ENCODE data around the gene ISCU.

Gene ISCU

GRCh38 chr12:108598553-108599250 lies 36.3 kb downstream of the ISCU start:
- TF ChIP-seq EGR1 (IDR thresholded peaks at IDR 0.05) (no peak), NFIC (IDR thresholded peaks at IDR 0.05) (no peak), TEAD4 (IDR thresholded peaks at IDR 0.05) (no peak), CREB1 (IDR thresholded peaks at IDR 0.05; ENCODE audit: low read depth) (no peak), CEBPB (IDR thresholded peaks at IDR 0.05) (no peak)
- TF ChIP-seq, protein P1, sequence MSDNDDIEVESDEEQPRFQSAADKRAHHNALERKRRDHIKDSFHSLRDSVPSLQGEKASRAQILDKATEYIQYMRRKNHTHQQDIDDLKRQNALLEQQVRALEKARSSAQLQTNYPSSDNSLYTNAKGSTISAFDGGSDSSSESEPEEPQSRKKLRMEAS (IDR thresholded peaks at IDR 0.05), result no peak

GRCh38 chr12:108599541-108599940 lies 37.1 kb downstream of the ISCU start:
- TF ChIP-seq TCF12 (IDR thresholded peaks at IDR 0.05; ENCODE audit: low read depth) (no peak), NFIC (IDR thresholded peaks at IDR 0.05) (no peak), TEAD4 (IDR thresholded peaks at IDR 0.05) (no peak), CREB1 (IDR thresholded peaks at IDR 0.05; ENCODE audit: low read depth) (no peak), USF1 (IDR thresholded peaks at IDR 0.05) (no peak), EP300 (IDR thresholded peaks at IDR 0.05; ENCODE audit: borderline replicate concordance) (no peak), EGR1 (IDR thresholded peaks at IDR 0.05) (no peak), CEBPB (IDR thresholded peaks at IDR 0.05) (no peak), YY1 (IDR thresholded peaks at IDR 0.05; ENCODE audit: low read depth) (no peak), FOXM1 (IDR thresholded peaks at IDR 0.05; ENCODE audit: borderline replicate concordance, low read depth) (no peak)
- TF ChIP-seq, protein P1 (IDR thresholded peaks at IDR 0.05), result no peak

GRCh38 chr12:108599948-108600701 lies 37.7 kb downstream of the ISCU start:
- TF ChIP-seq USF1 (IDR thresholded peaks at IDR 0.05) (no peak), TEAD4 (IDR thresholded peaks at IDR 0.05) (no peak), TCF12 (IDR thresholded peaks at IDR 0.05; ENCODE audit: low read depth) (no peak), RAD21 (IDR thresholded peaks at IDR 0.05; ENCODE audit: low read depth) (no peak), YY1 (IDR thresholded peaks at IDR 0.05; ENCODE audit: low read depth) (no peak), TAF1 (IDR thresholded peaks at IDR 0.05; ENCODE audit: low read depth) (no peak), FOXM1 (IDR thresholded peaks at IDR 0.05; ENCODE audit: borderline replicate concordance, low read depth) (no peak), CREB1 (IDR thresholded peaks at IDR 0.05; ENCODE audit: low read depth) (no peak), ZBTB7A (IDR thresholded peaks at IDR 0.05; ENCODE audit: low read depth) (no peak), CEBPB (IDR thresholded peaks at IDR 0.05) (no peak), NFIC (IDR thresholded peaks at IDR 0.05) (no peak), EP300 (IDR thresholded peaks at IDR 0.05; ENCODE audit: borderline replicate concordance) (no peak)
- TF ChIP-seq, protein P1 (IDR thresholded peaks at IDR 0.05), result no peak
- TF ChIP-seq, protein P2, sequence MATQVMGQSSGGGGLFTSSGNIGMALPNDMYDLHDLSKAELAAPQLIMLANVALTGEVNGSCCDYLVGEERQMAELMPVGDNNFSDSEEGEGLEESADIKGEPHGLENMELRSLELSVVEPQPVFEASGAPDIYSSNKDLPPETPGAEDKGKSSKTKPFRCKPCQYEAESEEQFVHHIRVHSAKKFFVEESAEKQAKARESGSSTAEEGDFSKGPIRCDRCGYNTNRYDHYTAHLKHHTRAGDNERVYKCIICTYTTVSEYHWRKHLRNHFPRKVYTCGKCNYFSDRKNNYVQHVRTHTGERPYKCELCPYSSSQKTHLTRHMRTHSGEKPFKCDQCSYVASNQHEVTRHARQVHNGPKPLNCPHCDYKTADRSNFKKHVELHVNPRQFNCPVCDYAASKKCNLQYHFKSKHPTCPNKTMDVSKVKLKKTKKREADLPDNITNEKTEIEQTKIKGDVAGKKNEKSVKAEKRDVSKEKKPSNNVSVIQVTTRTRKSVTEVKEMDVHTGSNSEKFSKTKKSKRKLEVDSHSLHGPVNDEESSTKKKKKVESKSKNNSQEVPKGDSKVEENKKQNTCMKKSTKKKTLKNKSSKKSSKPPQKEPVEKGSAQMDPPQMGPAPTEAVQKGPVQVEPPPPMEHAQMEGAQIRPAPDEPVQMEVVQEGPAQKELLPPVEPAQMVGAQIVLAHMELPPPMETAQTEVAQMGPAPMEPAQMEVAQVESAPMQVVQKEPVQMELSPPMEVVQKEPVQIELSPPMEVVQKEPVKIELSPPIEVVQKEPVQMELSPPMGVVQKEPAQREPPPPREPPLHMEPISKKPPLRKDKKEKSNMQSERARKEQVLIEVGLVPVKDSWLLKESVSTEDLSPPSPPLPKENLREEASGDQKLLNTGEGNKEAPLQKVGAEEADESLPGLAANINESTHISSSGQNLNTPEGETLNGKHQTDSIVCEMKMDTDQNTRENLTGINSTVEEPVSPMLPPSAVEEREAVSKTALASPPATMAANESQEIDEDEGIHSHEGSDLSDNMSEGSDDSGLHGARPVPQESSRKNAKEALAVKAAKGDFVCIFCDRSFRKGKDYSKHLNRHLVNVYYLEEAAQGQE (IDR thresholded peaks at IDR 0.05; ENCODE audit: low read depth), result no peak

GRCh38 chr12:108600702-108601007 lies 38.3 kb downstream of the ISCU start:
- TF ChIP-seq YY1 (IDR thresholded peaks at IDR 0.05; ENCODE audit: low read depth) (no peak), FOXM1 (IDR thresholded peaks at IDR 0.05; ENCODE audit: borderline replicate concordance, low read depth) (no peak), ZBTB7A (IDR thresholded peaks at IDR 0.05; ENCODE audit: low read depth) (no peak), RAD21 (IDR thresholded peaks at IDR 0.05; ENCODE audit: low read depth) (no peak)

DNA sequence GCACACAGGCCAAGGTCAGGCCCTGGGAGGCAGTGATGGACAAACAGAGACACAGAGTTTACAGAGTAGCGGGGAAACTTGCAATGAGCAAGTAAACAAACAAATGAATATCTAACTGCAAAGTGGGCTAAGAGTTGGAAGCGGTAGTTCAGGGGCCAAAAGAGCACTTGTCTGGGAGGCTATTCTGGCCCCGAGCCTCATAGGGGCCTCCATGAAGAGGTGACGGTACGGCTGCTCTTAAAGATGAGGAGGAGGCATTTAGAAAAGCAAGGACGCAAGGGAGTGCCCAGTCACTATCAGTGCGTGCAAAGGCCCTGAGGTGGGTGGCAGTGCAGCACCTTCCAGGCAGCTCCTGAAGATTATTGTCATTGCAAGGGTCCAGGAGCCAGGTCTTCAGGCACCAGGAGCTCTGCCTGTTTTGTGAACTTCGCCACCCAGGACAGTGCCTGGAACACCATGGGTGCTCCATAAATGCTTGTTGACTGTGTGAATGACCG lies 39.9 kb downstream of the ISCU start:
- TF ChIP-seq NFIC (IDR thresholded peaks at IDR 0.05) (no peak), TCF12 (IDR thresholded peaks at IDR 0.05; ENCODE audit: low read depth) (no peak), CREB1 (IDR thresholded peaks at IDR 0.05; ENCODE audit: low read depth) (no peak), TEAD4 (IDR thresholded peaks at IDR 0.05) (no peak), TAF1 (IDR thresholded peaks at IDR 0.05; ENCODE audit: low read depth) (no peak), ZBTB7A (IDR thresholded peaks at IDR 0.05; ENCODE audit: low read depth) (no peak), FOXM1 (IDR thresholded peaks at IDR 0.05; ENCODE audit: borderline replicate concordance, low read depth) (no peak), RAD21 (IDR thresholded peaks at IDR 0.05; ENCODE audit: low read depth) (no peak), USF1 (IDR thresholded peaks at IDR 0.05) (no peak), YY1 (IDR thresholded peaks at IDR 0.05; ENCODE audit: low read depth) (no peak), EP300 (IDR thresholded peaks at IDR 0.05; ENCODE audit: borderline replicate concordance) (no peak), CEBPB (IDR thresholded peaks at IDR 0.05) (no peak), EGR1 (IDR thresholded peaks at IDR 0.05) (no peak)
- TF ChIP-seq, protein P1 (IDR thresholded peaks at IDR 0.05), result no peak
- TF ChIP-seq, protein P2 (IDR thresholded peaks at IDR 0.05; ENCODE audit: low read depth), result no peak

Data from Ishikawa (cell line).